GM10266 (cell line): ENCODE data around the gene ALMS1.
"Not testable (repeated sequence)": the region's sequence is repeated elsewhere in the genome, so short reads cannot be mapped to it uniquely, and the experiment has no call there.

Experiments used
- DNase-seq: peaks from one replicate; pipeline ENCODE4 v3.0.0; 2012; ENCODE audit errors: extremely low spot score
- TF ChIP-seq, protein P1 (sequence below): IDR thresholded peaks from 2 replicates; pipeline ENCODE4 v1.5.1; 2012; ENCODE audit warnings: mild to moderate bottlenecking, low read depth; ENCODE audit not compliant: control insufficient read depth, insufficient read depth; ENCODE audit errors: missing control alignments

Gene ALMS1

DNA sequence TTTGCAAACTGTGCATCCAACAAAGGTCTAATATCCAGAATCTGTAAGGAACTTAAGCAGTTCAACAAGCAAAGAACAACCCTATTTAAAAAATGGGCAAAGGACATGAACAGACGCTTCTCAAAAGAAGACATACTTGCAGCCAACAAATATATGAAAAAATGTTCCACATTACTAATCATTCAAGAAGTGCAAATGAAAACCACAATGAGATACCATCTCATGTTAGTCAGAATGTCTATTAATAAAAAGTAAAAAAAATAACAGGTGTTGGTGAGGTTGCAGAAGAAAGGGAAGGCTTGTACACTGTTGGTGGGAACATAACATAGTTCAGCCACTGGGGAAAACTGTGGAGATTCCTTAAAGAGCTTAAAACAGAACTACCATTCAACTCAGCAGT is 130.4 kb downstream of the ALMS1 start:
- TF ChIP-seq, protein P1, sequence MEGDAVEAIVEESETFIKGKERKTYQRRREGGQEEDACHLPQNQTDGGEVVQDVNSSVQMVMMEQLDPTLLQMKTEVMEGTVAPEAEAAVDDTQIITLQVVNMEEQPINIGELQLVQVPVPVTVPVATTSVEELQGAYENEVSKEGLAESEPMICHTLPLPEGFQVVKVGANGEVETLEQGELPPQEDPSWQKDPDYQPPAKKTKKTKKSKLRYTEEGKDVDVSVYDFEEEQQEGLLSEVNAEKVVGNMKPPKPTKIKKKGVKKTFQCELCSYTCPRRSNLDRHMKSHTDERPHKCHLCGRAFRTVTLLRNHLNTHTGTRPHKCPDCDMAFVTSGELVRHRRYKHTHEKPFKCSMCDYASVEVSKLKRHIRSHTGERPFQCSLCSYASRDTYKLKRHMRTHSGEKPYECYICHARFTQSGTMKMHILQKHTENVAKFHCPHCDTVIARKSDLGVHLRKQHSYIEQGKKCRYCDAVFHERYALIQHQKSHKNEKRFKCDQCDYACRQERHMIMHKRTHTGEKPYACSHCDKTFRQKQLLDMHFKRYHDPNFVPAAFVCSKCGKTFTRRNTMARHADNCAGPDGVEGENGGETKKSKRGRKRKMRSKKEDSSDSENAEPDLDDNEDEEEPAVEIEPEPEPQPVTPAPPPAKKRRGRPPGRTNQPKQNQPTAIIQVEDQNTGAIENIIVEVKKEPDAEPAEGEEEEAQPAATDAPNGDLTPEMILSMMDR: no peak

DNA sequence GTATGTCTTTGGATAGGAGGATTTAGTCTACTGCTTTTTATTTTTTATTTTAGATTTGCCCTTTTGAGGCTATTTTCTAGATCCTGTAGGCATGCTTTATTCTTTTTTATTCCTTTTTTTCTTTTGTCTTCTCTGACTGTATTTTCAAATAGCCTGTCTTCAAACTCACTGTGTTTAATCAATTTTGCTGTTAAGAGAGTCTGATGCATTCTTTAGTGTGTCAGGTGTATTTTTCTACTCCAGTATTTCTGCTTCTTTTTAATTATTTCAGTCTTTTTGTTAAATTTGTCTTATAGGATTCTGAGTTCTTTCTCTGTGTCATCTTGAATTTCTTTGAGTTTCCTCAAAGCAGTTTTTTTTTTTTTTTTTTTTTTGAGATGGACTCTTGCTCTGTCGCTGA is 143.1 kb downstream of the ALMS1 start:
- TF ChIP-seq, protein P1: no peak
- no peak for DNase-seq

More for the DNA sequence above, 130.4 kb downstream of the ALMS1 start:
- DNase-seq: no peak

DNA sequence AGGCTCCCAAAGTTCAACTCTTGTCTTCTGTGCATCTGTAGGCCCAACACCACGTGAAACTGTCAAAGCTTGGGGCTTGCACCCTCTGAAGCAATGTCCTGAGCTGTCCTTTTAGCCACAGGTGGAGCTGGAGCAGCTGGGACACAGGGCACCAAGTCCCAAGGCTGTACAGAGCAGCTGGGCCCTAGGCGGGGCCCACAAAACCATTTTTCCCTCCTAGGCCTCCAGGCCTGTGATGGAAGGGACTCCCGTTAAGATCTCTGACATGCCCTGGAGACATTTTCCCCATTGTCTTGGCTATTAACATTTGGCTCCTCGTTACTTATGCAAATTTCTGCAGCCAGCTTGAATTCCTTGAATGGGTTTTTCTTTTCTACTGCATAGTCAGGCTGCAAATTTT is 145.1 kb downstream of the ALMS1 start:
- not testable (repeated sequence) for DNase-seq

DNA sequence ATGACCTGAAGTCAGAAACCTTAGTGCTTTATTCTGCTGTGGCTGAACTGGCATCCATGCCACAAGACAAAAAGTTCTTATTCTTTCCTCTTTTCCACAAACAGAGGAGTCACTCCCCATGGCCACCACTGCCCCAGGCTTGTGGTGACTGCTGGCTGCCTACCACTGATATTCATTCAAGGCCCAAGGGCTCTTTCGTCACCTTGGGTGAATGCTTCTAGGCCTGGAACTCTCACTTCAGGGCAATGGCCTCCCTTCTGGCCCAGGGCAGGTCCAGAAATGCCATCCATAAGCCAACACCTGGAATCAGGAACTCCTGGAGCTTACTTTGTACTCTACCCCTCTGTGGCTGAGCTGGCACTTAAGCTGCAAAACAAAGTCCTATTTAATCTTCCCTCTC is 146.7 kb downstream of the ALMS1 start:
- TF ChIP-seq, protein P1: no peak
- DNase-seq: no peak

DNA sequence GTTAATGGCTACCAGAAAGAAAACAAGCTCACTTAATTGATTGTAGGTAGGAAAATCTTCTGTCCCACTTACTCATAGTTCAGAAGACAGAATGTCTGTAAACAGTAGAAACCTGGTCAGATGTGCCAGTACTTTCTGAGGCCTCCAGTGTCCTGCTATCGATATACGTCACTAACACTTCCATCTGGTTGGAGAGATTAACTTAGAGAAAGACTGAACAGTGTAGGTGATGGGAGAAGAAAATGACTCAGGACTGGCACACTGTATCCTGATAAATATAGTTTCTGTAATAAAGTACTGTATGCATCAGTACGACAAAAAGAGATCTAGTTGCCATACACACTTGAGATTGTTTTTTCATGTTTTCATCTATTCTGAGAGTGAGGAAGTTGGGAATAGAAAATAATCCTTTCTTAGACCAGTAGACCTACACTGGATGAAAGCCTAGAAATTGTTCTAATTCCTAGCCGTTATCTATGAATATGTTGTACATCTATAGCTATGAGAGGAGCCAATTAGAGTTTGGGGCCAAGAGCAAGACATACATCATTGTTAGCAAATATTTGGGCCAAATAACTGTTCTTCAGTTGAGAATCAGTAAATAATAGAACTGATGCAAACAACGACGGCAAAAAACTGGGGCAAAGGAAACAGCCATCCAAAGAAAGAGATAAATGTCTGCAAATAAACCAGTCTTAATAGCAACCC is 150.7 kb downstream of the ALMS1 start:
- DNase-seq: no peak
- TF ChIP-seq, protein P1: no peak

DNA sequence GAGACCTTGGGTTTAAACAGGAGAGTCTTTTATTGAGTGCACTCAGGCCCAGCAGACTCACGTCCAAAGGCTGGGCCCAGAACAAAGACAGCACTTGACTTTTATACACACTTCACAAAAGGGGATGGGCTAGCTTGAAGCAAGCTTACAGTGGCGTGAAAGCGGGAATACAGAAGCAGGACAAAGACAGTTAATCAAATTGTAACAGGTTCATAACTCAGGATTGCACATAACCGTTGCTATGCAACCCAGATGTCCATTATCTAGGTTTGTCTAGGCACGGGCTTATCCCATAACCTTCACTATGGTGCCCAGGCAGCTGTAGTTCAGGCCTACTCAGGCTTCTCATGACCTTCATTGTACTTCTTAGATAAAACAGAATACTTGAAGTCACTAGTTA is 175.2 kb downstream of the ALMS1 start:
- DNase-seq: not testable (repeated sequence)

DNA sequence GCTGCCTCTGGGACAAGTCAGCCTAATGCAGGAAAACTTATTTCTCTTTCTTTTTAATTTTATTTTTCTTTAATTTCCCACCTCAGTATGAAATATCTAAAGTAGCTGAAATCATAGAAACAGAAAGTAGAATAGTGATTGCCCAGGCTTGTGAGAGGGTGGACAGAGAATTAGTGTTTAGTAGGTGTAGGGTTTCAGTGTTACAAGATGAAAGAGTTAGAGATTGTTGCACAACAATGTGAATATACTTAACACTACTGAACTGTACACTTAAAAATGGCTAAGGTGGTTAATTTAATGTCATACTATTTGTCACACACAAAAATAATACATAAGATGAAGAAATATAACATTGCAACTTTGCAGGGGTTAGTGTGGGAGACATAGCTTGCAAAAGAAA is 175.8 kb downstream of the ALMS1 start:
- no peak for DNase-seq

DNA sequence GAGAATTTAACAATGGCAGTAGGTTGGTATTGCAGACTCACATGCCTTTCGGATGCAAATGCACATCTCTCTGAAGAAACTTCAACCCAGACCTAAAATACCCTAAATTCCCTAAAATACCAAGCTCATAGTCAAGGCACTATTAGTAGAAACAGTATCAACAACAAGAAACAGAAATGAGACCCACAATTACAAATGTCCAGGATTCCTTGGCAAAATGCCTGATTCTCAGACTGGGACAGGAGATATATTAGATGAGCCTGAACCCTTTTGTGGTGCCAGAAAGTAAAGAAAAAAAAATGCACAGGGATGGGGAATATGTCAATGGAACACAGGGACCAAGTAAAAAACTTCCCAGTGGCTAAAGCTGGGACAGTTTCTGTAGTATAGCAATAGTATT is 179.3 kb downstream of the ALMS1 start:
- TF ChIP-seq, protein P1: no peak
- no peak for DNase-seq

More for the DNA sequence above, 175.8 kb downstream of the ALMS1 start:
- TF ChIP-seq, protein P1: no peak
